Measurements from ENCODE around the gene DLGAP1. TPM values are rescaled to one million over a fixed set of nuclear protein-coding genes. Genes with fewer than 3 reads are reported as not detected.

Gene DLGAP1
- total RNA-seq, 1 experiment from 2014 or later, result 2.8 TPM

DNA sequence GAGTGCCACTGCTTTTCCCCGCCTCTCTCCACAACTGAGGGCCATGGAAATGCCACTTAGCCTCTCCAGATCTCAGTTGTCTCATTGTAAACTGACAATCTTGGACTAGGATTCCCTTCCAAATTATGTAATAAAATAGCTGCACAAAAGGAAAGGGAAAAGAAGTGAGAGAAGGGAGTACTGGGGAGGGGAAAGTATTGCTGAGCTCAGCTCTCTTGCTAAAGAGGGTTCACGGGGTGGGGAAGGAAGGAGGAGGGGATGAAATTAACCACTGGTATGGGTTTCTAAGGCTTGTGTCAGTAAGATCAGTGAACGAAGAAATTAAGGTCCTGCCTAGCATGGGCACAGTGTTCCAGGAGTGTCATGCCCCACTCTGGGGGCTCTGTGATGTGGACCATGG, 587.9 kb downstream of the DLGAP1 start:
- H3K27ac ChIP-seq, result no peak overlapping the region
- no peaks in the 10 kb centered on the region for H3K27me3 ChIP-seq
- no peaks in the 10 kb centered on the region for H3K4me1 ChIP-seq
- no peaks in the 10 kb centered on the region for H3K36me3 ChIP-seq
- DNase-seq, result no peak
- no peak overlapping the region for H3K4me3 ChIP-seq
- no peaks in the 10 kb centered on the region for H3K9me3 ChIP-seq (replicated peaks)

GRCh38 chr18:3864669-3865298, 590.3 kb downstream of the DLGAP1 start:
- no peak overlapping the region for H3K27ac ChIP-seq
- no peak overlapping the region for H3K4me3 ChIP-seq
- no peaks in the 10 kb centered on the region for H3K36me3 ChIP-seq
- no peaks in the 10 kb centered on the region for H3K27me3 ChIP-seq
- no peaks in the 10 kb centered on the region for H3K9me3 ChIP-seq (replicated peaks)
- H3K4me1 ChIP-seq, result no peaks in the 10 kb centered on the region
- no peak for DNase-seq

DNA sequence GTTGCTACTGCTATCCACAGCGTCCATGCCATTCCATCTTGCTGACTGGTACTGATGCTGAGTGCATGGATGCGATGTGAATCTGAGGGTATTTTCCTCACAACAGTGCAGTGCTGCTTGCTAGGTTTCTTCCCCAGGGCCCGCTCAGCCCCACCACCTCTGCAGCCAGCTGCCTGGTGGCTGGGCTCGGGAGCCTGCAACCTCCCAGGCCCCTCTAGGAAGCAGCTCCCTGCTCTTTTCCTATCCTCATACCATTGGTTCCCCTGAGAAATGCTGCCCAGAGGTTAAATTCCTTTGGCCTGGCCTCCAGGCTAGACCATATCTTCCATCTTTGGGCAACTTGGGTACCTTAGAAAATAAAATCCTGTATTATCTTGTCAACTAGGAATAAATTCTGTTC, 591.5 kb downstream of the DLGAP1 start:
- H3K4me1 ChIP-seq, result no peaks in the 10 kb centered on the region

DNA sequence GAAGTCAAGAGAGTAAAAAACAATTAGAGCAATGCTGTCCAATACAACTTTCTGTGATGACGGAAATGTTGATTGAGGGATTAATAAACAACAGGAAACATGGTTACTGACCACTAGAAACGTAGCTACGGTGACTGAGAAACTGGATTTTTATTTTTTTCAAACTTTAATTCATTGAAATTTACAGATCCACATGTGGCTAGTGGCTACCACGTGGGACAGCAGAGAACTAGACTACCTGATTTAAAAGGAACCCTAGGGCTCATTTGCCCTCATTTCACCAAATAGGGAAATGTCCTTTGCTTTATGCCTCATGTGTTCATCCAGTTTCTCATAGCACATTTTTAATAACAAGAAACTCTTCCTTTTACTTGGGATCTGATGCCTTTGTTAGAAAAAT, 592.1 kb downstream of the DLGAP1 start:
- no peaks in the 10 kb centered on the region for H3K9me3 ChIP-seq (replicated peaks)
- H3K27me3 ChIP-seq, result no peaks in the 10 kb centered on the region
- H3K4me1 ChIP-seq, result no peaks in the 10 kb centered on the region
- no peak overlapping the region for H3K4me3 ChIP-seq
- no peaks in the 10 kb centered on the region for H3K36me3 ChIP-seq
- no peak for DNase-seq
- no peak overlapping the region for H3K27ac ChIP-seq

More for the DNA sequence above, 591.5 kb downstream of the DLGAP1 start:
- DNase-seq, result no peak
- no peaks in the 10 kb centered on the region for H3K27me3 ChIP-seq
- no peaks in the 10 kb centered on the region for H3K9me3 ChIP-seq (replicated peaks)
- H3K4me3 ChIP-seq, result no peak overlapping the region
- no peaks in the 10 kb centered on the region for H3K36me3 ChIP-seq
- H3K27ac ChIP-seq, result no peak overlapping the region

- no peaks in the 10 kb centered on the region for H3K9me3 ChIP-seq (replicated peaks)
- H3K36me3 ChIP-seq, result no peaks in the 10 kb centered on the region
- no peak overlapping the region for H3K27ac ChIP-seq
- H3K4me3 ChIP-seq, result no peak overlapping the region
- DNase-seq, result no peak
- no peaks in the 10 kb centered on the region for H3K4me1 ChIP-seq
- no peaks in the 10 kb centered on the region for H3K27me3 ChIP-seq
Observed at GRCh38 chr18:3861495-3861894, 593.6 kb downstream of the DLGAP1 start.

DNA sequence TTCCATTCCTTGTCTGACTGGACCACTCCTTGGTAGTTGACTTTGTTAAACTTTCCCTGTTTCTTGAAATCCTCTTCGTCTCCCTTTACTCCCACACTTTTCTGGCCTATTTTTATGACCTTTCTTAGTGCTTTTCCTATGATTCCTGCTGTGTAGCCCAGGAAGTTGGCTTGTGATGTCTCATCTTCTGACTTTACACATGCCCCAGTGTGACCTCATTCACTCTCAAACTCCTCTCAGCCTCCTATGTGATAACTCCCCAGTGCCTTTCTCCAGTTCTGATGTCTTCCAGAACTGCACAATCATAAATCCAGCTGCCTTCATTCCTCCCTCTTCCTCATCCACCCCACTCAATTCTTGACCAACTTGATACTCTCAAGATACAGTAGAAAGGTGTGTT, 597.6 kb downstream of the DLGAP1 start:
- DNase-seq, result no peak
- H3K4me3 ChIP-seq, result no peak overlapping the region
- no peaks in the 10 kb centered on the region for H3K27me3 ChIP-seq
- no peaks in the 10 kb centered on the region for H3K36me3 ChIP-seq
- H3K9me3 ChIP-seq (replicated peaks), result no peaks in the 10 kb centered on the region
- no peak overlapping the region for H3K27ac ChIP-seq
- no peaks in the 10 kb centered on the region for H3K4me1 ChIP-seq

DNA sequence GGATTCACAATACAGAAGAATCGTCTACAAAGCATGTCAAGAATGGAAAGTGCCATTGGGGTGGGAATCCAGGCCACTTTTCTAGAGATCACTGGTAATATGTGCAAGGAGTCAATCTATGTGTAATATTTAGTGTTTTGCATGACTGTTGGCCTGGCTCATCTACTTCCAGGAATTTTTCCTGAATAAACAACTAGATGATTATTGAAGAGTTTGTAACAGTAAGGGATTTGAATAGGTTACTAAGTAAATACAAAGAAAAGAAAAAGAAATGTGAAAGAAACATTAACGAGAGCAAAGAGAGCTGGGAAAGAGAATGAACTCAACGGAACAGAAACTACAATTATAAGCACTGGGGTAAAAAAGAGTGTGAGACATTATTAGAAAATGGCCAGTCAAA, 599.1 kb downstream of the DLGAP1 start:
- no peak for DNase-seq
- no peak overlapping the region for H3K27ac ChIP-seq
- H3K9me3 ChIP-seq (replicated peaks), result no peaks in the 10 kb centered on the region
- no peaks in the 10 kb centered on the region for H3K36me3 ChIP-seq
- H3K4me1 ChIP-seq, result no peaks in the 10 kb centered on the region
- H3K4me3 ChIP-seq, result no peak overlapping the region
- no peaks in the 10 kb centered on the region for H3K27me3 ChIP-seq

- no peak for DNase-seq
- H3K4me3 ChIP-seq, result no peak overlapping the region
- no peaks in the 10 kb centered on the region for H3K27me3 ChIP-seq
- H3K4me1 ChIP-seq, result no peaks in the 10 kb centered on the region
- H3K9me3 ChIP-seq (replicated peaks), result no peaks in the 10 kb centered on the region
- H3K27ac ChIP-seq, result no peak overlapping the region
- H3K36me3 ChIP-seq, result no peaks in the 10 kb centered on the region
Observed at GRCh38 chr18:3852321-3852720, 602.8 kb downstream of the DLGAP1 start.

- DNase-seq, result no peak
- no peaks in the 10 kb centered on the region for H3K4me1 ChIP-seq
- no peak overlapping the region for H3K27ac ChIP-seq
- H3K9me3 ChIP-seq (replicated peaks), result no peaks in the 10 kb centered on the region
- no peaks in the 10 kb centered on the region for H3K27me3 ChIP-seq
- H3K36me3 ChIP-seq, result no peaks in the 10 kb centered on the region
- no peak overlapping the region for H3K4me3 ChIP-seq
Observed at GRCh38 chr18:3851159-3851558, 603.9 kb downstream of the DLGAP1 start.

GRCh38 chr18:3848316-3848715, 606.8 kb downstream of the DLGAP1 start:
- H3K36me3 ChIP-seq, result no peaks in the 10 kb centered on the region
- H3K27me3 ChIP-seq, result no peaks in the 10 kb centered on the region
- no peak overlapping the region for H3K4me3 ChIP-seq
- no peak for DNase-seq
- H3K9me3 ChIP-seq (replicated peaks), result no peaks in the 10 kb centered on the region
- no peak overlapping the region for H3K27ac ChIP-seq
- no peaks in the 10 kb centered on the region for H3K4me1 ChIP-seq

- no peaks in the 10 kb centered on the region for H3K4me1 ChIP-seq
- H3K27me3 ChIP-seq, result no peaks in the 10 kb centered on the region
- no peak overlapping the region for H3K27ac ChIP-seq
- no peak overlapping the region for H3K4me3 ChIP-seq
- H3K36me3 ChIP-seq, result no peaks in the 10 kb centered on the region
- H3K9me3 ChIP-seq (replicated peaks), result no peaks in the 10 kb centered on the region
- DNase-seq, result no peak
Observed at GRCh38 chr18:3845161-3845560, 609.9 kb downstream of the DLGAP1 start.

DNA sequence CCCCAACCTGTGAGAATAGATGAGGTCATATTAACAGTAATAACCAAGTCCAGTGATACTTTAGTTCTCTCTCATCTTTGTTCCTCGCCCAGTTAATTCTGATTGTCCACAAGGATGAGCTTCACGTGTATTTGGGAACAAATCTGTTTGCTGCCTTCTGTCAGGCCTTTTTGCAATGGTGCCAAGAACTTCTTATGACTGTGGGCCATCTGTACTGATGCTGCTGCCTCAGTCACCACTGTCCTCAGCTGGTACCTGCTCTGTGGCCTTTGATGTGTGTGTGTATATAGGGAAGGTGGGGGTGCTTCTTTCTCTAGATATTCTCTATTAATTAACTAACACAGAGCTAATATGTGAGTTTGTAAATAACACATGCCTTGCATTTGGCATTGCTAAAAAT, 612.3 kb downstream of the DLGAP1 start:
- Histone ChIP-seq H3K36me3 (no peaks in the 10 kb centered on the region), H3K27ac (no peak overlapping the region), H3K27me3 (no peaks in the 10 kb centered on the region), H3K4me1 (no peaks in the 10 kb centered on the region), H3K4me3 (no peak overlapping the region), H3K9me3 (replicated peaks) (no peaks in the 10 kb centered on the region)
- no peak for DNase-seq

DNA sequence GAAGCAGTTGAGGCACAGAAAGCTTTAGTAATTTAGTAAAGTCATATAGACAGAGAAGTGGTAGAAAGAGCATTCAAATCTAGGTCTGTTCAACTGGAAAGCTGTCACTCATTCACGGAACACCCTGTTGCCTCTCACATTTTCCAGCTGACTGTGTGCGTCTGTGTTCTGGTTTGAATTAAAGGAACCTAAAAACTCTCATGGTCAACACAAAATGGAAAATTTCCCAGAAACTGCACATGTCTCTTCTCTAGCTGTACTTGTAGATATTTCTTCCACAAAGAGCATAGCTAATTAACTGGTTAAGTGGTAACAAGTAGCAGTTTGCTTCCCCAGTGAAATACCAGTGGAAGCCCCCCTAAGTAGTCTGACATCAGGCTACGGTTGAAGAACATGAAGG, 614.3 kb downstream of the DLGAP1 start:
- Histone ChIP-seq H3K4me3 (no peak overlapping the region), H3K27me3 (no peaks in the 10 kb centered on the region), H3K27ac (no peak overlapping the region), H3K36me3 (no peaks in the 10 kb centered on the region), H3K9me3 (replicated peaks) (no peaks in the 10 kb centered on the region), H3K4me1 (no peaks in the 10 kb centered on the region)
- DNase-seq, result no peak

DNA sequence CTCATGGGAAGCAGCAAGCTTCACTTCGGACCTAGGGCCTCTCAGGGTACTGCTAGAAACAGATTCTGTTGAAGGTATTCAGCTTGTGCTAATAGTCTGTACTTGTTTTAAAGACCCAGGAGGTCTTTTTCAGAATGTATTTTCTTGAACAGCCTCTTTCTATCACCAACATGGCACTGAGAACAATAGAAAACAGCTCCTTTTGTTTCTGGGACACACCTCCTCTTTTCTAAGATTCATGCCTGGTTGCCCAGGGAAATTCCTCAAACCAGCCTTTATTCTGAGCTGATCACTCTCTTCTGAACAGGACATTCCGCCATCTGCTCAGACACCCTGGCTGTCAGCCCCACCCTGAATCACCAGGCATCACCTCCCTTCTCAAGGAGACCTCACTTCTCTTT, 615.5 kb downstream of the DLGAP1 start:
- no peaks in the 10 kb centered on the region for H3K27me3 ChIP-seq
- H3K4me3 ChIP-seq, result no peak overlapping the region
- H3K4me1 ChIP-seq, result no peaks in the 10 kb centered on the region
- H3K27ac ChIP-seq, result no peak overlapping the region
- no peak for DNase-seq
- no peaks in the 10 kb centered on the region for H3K9me3 ChIP-seq (replicated peaks)
- no peaks in the 10 kb centered on the region for H3K36me3 ChIP-seq

- no peak overlapping the region for H3K4me3 ChIP-seq
- no peak for DNase-seq
- no peaks in the 10 kb centered on the region for H3K27me3 ChIP-seq
- no peaks in the 10 kb centered on the region for H3K4me1 ChIP-seq
- H3K9me3 ChIP-seq (replicated peaks), result no peaks in the 10 kb centered on the region
- no peak overlapping the region for H3K27ac ChIP-seq
- no peaks in the 10 kb centered on the region for H3K36me3 ChIP-seq
Observed at GRCh38 chr18:3836483-3837335, 618.4 kb downstream of the DLGAP1 start.
